CD4-positive, alpha-beta T cell (primary cell): ENCODE measurements around the gene MITF. TPM values are rescaled to one million over a fixed set of nuclear protein-coding genes. Genes with fewer than 3 reads are reported as not detected.

Experiments
- ATAC-seq: fragments of 200-7000 bp; cut with Tn5 transposase; one replicate; pipeline ENCODE4 v1.10.0; 2022; ENCODE audit warnings: mild to moderate bottlenecking; ENCODE audit not compliant: poor library complexity
- CTCF ChIA-PET: fragments of 350-600 bp; sonication (Branson Sonifier 250); formaldehyde crosslinking; loops from one replicate; lab custom pipeline; 2021; ENCODE audit warnings: antibody characterized with exemption, inconsistent platforms; lab: Charles Lee
- POLR2A ChIA-PET: fragments of 350-600 bp; sonication (Branson Sonifier 250); formaldehyde crosslinking; loops from one replicate; lab custom pipeline; 2021; ENCODE audit warnings: antibody characterized with exemption, inconsistent platforms; lab: Charles Lee
- DNase-seq, 14 experiments: peaks; one replicate each; pipeline ENCODE4 v3.0.0-alpha.2; 2013 to 2020; ENCODE audit warnings: mixed read lengths in 2 of 14
- H3K27ac ChIP-seq, 2 donors: one replicate each; pipeline versions ENCODE4 v1.5.1 to v1.7.0; 2013; ENCODE audit warnings: low read length in 2 of 2, low read depth in 1 of 2, mild to moderate bottlenecking in 1 of 2
- H3K27me3 ChIP-seq, 2 experiments: 1 replicate in 1 of 2; 2 replicates in 1 of 2; pipeline versions ENCODE4 v1.6.1 to v1.7.0; 2013; ENCODE audit warnings: low read length in 2 of 2, control low read depth in 1 of 2, mild to moderate bottlenecking in 1 of 2, moderate library complexity in 1 of 2; ENCODE audit not compliant: insufficient read depth in 2 of 2, control insufficient read depth in 1 of 2
- H3K36me3 ChIP-seq: one replicate; pipeline ENCODE4 v1.6.1; 2013; ENCODE audit warnings: low read length, control low read depth; ENCODE audit not compliant: insufficient read depth
- H3K4me1 ChIP-seq: one replicate; pipeline ENCODE4 v1.6.1; 2013; ENCODE audit warnings: low read length, control low read depth; ENCODE audit not compliant: insufficient read depth
- H3K4me3 ChIP-seq: one replicate; pipeline ENCODE4 v1.5.1; 2013; ENCODE audit warnings: mild to moderate bottlenecking, low read length, moderate library complexity
- H3K9me3 ChIP-seq, 2 experiments: 1 replicate in 1 of 2; 2 replicates in 1 of 2; pipeline versions ENCODE4 v1.6.1 to v1.7.0; 2013; ENCODE audit warnings: low read length in 2 of 2, mild to moderate bottlenecking in 2 of 2, control low read depth in 1 of 2, moderate library complexity in 1 of 2; ENCODE audit not compliant: control insufficient read depth in 1 of 2, insufficient read depth in 1 of 2
- H3K27ac Mint-ChIP-seq: one replicate; pipeline ENCODE4 v1.8.0; 2020; ENCODE audit warnings: mixed read lengths
- H3K27me3 Mint-ChIP-seq: one replicate; pipeline ENCODE4 v1.8.0; 2021; ENCODE audit warnings: mixed read lengths
- H3K36me3 Mint-ChIP-seq: one replicate; pipeline ENCODE4 v1.8.0; 2021; ENCODE audit warnings: low read depth, mixed read lengths
- H3K4me1 Mint-ChIP-seq: one replicate; pipeline ENCODE4 v1.8.0; 2021; ENCODE audit warnings: low read depth, mixed read lengths
- H3K4me3 Mint-ChIP-seq: one replicate; pipeline ENCODE4 v1.8.0; 2020; ENCODE audit warnings: mild to moderate bottlenecking, mixed read lengths
- H3K9me3 Mint-ChIP-seq: one replicate; pipeline ENCODE4 v1.8.0; 2020; ENCODE audit warnings: mixed read lengths
- intact Hi-C, 2 experiments: fragments of 100-400 bp; cut with DNase I in 1 of 2; cut with micrococcal nuclease in 1 of 2; formaldehyde crosslinking; loops; one replicate each; pipeline versions ENCODE4 v1.15.1 to v1.9.0; 2023 to 2025; cut with DNase I, micrococcal nuclease
- total RNA-seq, 174 experiments: library from RNA in 2 of 174; stranded (reverse) in 2 of 174; gene quantifications; one replicate each; pipeline ENCODE4 v1.2.3 and lab custom pipeline; 2021 to 2026
- TF ChIP-seq, protein P1 (sequence below): fragments of 200-600 bp; IDR thresholded peaks from one replicate; pipeline ENCODE4 v1.8.0; 2022; ENCODE audit warnings: antibody characterized with exemption, mild to moderate bottlenecking

The MITF gene
- total RNA-seq, 2 experiments from 2014 or later = not detected

- ChIA-PET CTCF (no interaction called here), POLR2A (no interaction called here)
- Histone ChIP-seq H3K4me3 (no peak overlapping the region), H3K36me3 (no peaks in the 10 kb centered on the region), H3K27me3 (no peaks in the 10 kb centered on the region), H3K27ac (no peak overlapping the region), H3K4me1 (no peaks in the 10 kb centered on the region), H3K9me3 (no peaks in the 10 kb centered on the region)
- Mint-ChIP-seq H3K27me3 (no peaks in the 10 kb centered on the region), H3K4me3 (no peak overlapping the region), H3K4me1 (no peaks in the 10 kb centered on the region), H3K9me3 (no peaks in the 10 kb centered on the region), H3K27ac (no peak overlapping the region), H3K36me3 (no peaks in the 10 kb centered on the region)
- ATAC-seq (no peak), DNase-seq (no peak)
- intact Hi-C loops = no loop called here
- TF ChIP-seq, protein P1, sequence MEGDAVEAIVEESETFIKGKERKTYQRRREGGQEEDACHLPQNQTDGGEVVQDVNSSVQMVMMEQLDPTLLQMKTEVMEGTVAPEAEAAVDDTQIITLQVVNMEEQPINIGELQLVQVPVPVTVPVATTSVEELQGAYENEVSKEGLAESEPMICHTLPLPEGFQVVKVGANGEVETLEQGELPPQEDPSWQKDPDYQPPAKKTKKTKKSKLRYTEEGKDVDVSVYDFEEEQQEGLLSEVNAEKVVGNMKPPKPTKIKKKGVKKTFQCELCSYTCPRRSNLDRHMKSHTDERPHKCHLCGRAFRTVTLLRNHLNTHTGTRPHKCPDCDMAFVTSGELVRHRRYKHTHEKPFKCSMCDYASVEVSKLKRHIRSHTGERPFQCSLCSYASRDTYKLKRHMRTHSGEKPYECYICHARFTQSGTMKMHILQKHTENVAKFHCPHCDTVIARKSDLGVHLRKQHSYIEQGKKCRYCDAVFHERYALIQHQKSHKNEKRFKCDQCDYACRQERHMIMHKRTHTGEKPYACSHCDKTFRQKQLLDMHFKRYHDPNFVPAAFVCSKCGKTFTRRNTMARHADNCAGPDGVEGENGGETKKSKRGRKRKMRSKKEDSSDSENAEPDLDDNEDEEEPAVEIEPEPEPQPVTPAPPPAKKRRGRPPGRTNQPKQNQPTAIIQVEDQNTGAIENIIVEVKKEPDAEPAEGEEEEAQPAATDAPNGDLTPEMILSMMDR = no peak
Measured at GRCh38 chr3:69776289-69776688, 37.0 kb downstream of the MITF start.

GRCh38 chr3:69776920-69777581 is 37.8 kb downstream of the MITF start:
- Histone ChIP-seq H3K9me3 (no peaks in the 10 kb centered on the region), H3K27me3 (no peaks in the 10 kb centered on the region), H3K4me1 (no peaks in the 10 kb centered on the region), H3K4me3 (no peak overlapping the region), H3K36me3 (no peaks in the 10 kb centered on the region), H3K27ac (no peak overlapping the region)
- Mint-ChIP-seq H3K36me3 (no peaks in the 10 kb centered on the region), H3K4me3 (no peak overlapping the region), H3K9me3 (no peaks in the 10 kb centered on the region), H3K27me3 (no peaks in the 10 kb centered on the region), H3K27ac (no peak overlapping the region), H3K4me1 (no peaks in the 10 kb centered on the region)
- intact Hi-C loops = no loop called here
- ChIA-PET CTCF (no interaction called here), POLR2A (no interaction called here)
- TF ChIP-seq, protein P1 = no peak
- ATAC-seq (no peak), DNase-seq (peak in 2 of 14 experiments; percentile 1 to 4)

- Histone ChIP-seq H3K36me3 (no peaks in the 10 kb centered on the region), H3K27me3 (no peaks in the 10 kb centered on the region), H3K4me1 (no peaks in the 10 kb centered on the region), H3K27ac (no peak overlapping the region), H3K4me3 (no peak overlapping the region), H3K9me3 (no peaks in the 10 kb centered on the region)
- POLR2A ChIA-PET = no interaction called here
- ATAC-seq = no peak
- Mint-ChIP-seq H3K4me3 (no peak overlapping the region), H3K27me3 (no peaks in the 10 kb centered on the region), H3K9me3 (no peaks in the 10 kb centered on the region), H3K36me3 (no peaks in the 10 kb centered on the region), H3K4me1 (no peaks in the 10 kb centered on the region), H3K27ac (no peak overlapping the region)
- intact Hi-C loops = no loop called here
- TF ChIP-seq, protein P1 = no peak
- CTCF ChIA-PET = no interaction called here
- DNase-seq = no peak
Measured at GRCh38 chr3:69777582-69777967, 38.3 kb downstream of the MITF start.
